Tibial artery (tissue), 4 donors: ENCODE data around the gene CPSF4L.

ENCODE experiments used
- DNase-seq, 2 donors: peaks; one replicate each; pipeline ENCODE4 v3.0.0-alpha.2; 2019
- H3K27ac ChIP-seq, 2 donors: fragments of 200-600 bp; sonication (generic) in 1 of 2; 1 replicate in 1 of 2; 2 replicates in 1 of 2; pipeline ENCODE4 v1.5.1; 2018 to 2019; ENCODE audit warnings: mild to moderate bottlenecking in 1 of 2
- H3K27me3 ChIP-seq, 2 donors: fragments of 200-600 bp; sonication (generic) in 1 of 2; one replicate each; pipeline versions ENCODE4 v1.5.1 to v1.6.0; 2016 to 2019
- H3K36me3 ChIP-seq, 3 donors: fragments of 200-600 bp; sonication (generic) in 2 of 3; one replicate each; pipeline ENCODE4 v1.5.1; 2016 to 2019; ENCODE audit warnings: mild to moderate bottlenecking in 2 of 3
- H3K4me1 ChIP-seq, 4 donors: fragments of 200-600 bp; sonication (generic) in 2 of 4; 1 replicate in 3 of 4; 2 replicates in 1 of 4; pipeline ENCODE4 v1.5.1; 2016 to 2019
- H3K4me3 ChIP-seq, 2 donors: fragments of 200-600 bp; sonication (generic) in 1 of 2; 1 replicate in 1 of 2; 2 replicates in 1 of 2; pipeline ENCODE4 v1.5.1; 2018 to 2019; ENCODE audit warnings: mild to moderate bottlenecking in 2 of 2
- H3K9me3 ChIP-seq, 3 donors: fragments of 200-600 bp; sonication (generic) in 1 of 3; one replicate each; pipeline ENCODE4 v1.5.1; 2016 to 2019
- CTCF ChIP-seq, 2 experiments: fragments of 200-600 bp in 1 of 2; fragments of 450-650 bp in 1 of 2; IDR thresholded peaks; one replicate each; pipeline ENCODE4 v1.5.1; 2017 to 2019; ENCODE audit warnings: antibody characterized with exemption in 2 of 2, mild to moderate bottlenecking in 1 of 2, moderate library complexity in 1 of 2
- intact Hi-C: fragments of 100-400 bp; cut with DNase I; formaldehyde crosslinking; loops from one replicate; pipeline ENCODE4 v1.15.0; 2023; ENCODE audit warnings: low total_unique reads

The CPSF4L gene

GRCh38 chr17:73223626-73224230 lies 38.0 kb downstream of the CPSF4L start:
- intact Hi-C loops = no loop called here
- Histone ChIP-seq H3K9me3 (no peaks in the 10 kb centered on the region), H3K27ac (no peak overlapping the region), H3K36me3 (no peaks in the 10 kb centered on the region), H3K4me1 (peaks cover 0 to 36% (median 6%) of the 10 kb centered on the region in 4 donors), H3K4me3 (no peak overlapping the region), H3K27me3 (no peaks in the 10 kb centered on the region)
- TF ChIP-seq CTCF (IDR thresholded peaks at IDR 0.05) = no peak
- no peak for DNase-seq

- Histone ChIP-seq H3K4me3 (no peak overlapping the region), H3K27ac (no peak overlapping the region), H3K9me3 (no peaks in the 10 kb centered on the region), H3K36me3 (peaks cover 0 to 35% (median 9%) of the 10 kb centered on the region in 3 donors), H3K27me3 (no peaks in the 10 kb centered on the region), H3K4me1 (no peaks in the 10 kb centered on the region)
- intact Hi-C loops = no loop called here
- DNase-seq = no peak
- TF ChIP-seq CTCF (IDR thresholded peaks at IDR 0.05) = no peak
Observed at GRCh38 chr17:73215447-73215846, 46.2 kb downstream of the CPSF4L start.

- no peak overlapping the region for H3K27ac ChIP-seq
- H3K36me3 ChIP-seq = peaks cover under 1 to 36% (median 11%) of the 10 kb centered on the region in 3 donors
- no peak overlapping the region for H3K4me3 ChIP-seq
- H3K27me3 ChIP-seq = no peaks in the 10 kb centered on the region
- intact Hi-C loops = no loop called here
- TF ChIP-seq CTCF (IDR thresholded peaks at IDR 0.05) = no peak
- DNase-seq = no peak
- H3K4me1 ChIP-seq = no peaks in the 10 kb centered on the region
- H3K9me3 ChIP-seq = no peaks in the 10 kb centered on the region
Observed at GRCh38 chr17:73214851-73215250, 46.8 kb downstream of the CPSF4L start.

- Histone ChIP-seq H3K4me1 (no peaks in the 10 kb centered on the region), H3K36me3 (peaks cover 8 to 45% (median 19%) of the 10 kb centered on the region in 3 donors), H3K27me3 (no peaks in the 10 kb centered on the region), H3K4me3 (no peak overlapping the region), H3K27ac (no peak overlapping the region), H3K9me3 (no peaks in the 10 kb centered on the region)
- no peak for TF ChIP-seq CTCF (IDR thresholded peaks at IDR 0.05)
- no peak for DNase-seq
- intact Hi-C loops = no loop called here
Observed at GRCh38 chr17:73214008-73214407, 47.7 kb downstream of the CPSF4L start.

GRCh38 chr17:73211745-73212144 lies 49.9 kb downstream of the CPSF4L start:
- no peaks in the 10 kb centered on the region for H3K9me3 ChIP-seq
- no peak overlapping the region for H3K27ac ChIP-seq
- H3K27me3 ChIP-seq = no peaks in the 10 kb centered on the region
- H3K4me1 ChIP-seq = no peaks in the 10 kb centered on the region
- no peak overlapping the region for H3K4me3 ChIP-seq
- intact Hi-C loops = no loop called here
- peaks cover 31 to 55% (median 40%) of the 10 kb centered on the region in 3 donors for H3K36me3 ChIP-seq
- TF ChIP-seq CTCF (IDR thresholded peaks at IDR 0.05) = no peak
- DNase-seq = peak in 1 of 2 donors; percentile 41
